ENCODE data around the gene TMEM106B. TPM values are rescaled to one million over a fixed set of nuclear protein-coding genes. Genes with fewer than 3 reads are reported as not detected.
A peak's percentile ranks its signal among the peaks of the same experiment; 100 is the strongest.

Gene TMEM106B
- total and polyA plus RNA-seq, 2 experiments from 2014 or later, result 48.7 to 80.5 TPM

- peak; percentile 43 for DNase-seq
- Histone ChIP-seq H3F3A (ENCODE audit: insufficient read depth) (no peaks in the 10 kb centered on the region), H3K36me3 (ENCODE audit: low read depth) (peaks cover 4% of the 10 kb centered on the region; the same call in 1 of the 2 replicates)
Measured at GRCh38 chr7:12211711-12212485, 804 bp downstream of the TMEM106B start.

GRCh38 chr7:12217311-12217710 lies 6.2 kb downstream of the TMEM106B start:
- Histone ChIP-seq H2AFZ (no peak overlapping the region), H3K4me3 (no peak overlapping the region), H3K4me2 (ENCODE audit: unreplicated experiment) (no peak overlapping the region), H3K79me2 (ENCODE audit: insufficient read depth) (peaks cover 18% of the 10 kb centered on the region), H3K36me3 (ENCODE audit: low read depth) (peaks cover 23% of the 10 kb centered on the region), H3K27ac (no peak overlapping the region), H3K4me1 (ENCODE audit: insufficient read depth) (0 out of 2 replicates have a peak, but pooled peaks cover 3% of the 10 kb centered on the region), H3K9me3 (ENCODE audit: low read depth) (no peaks in the 10 kb centered on the region), H3K9me2 (ENCODE audit: insufficient read depth) (no peaks in the 10 kb centered on the region), H3F3A (ENCODE audit: insufficient read depth) (no peaks in the 10 kb centered on the region), H3K27me3 (replicated peaks; ENCODE audit: insufficient read depth) (no peaks in the 10 kb centered on the region), H4K20me1 (ENCODE audit: insufficient read depth) (no peaks in the 10 kb centered on the region), H3K9ac (no peak overlapping the region)
- DNase-seq, result no peak
- WGBS, 2 experiments (ENCODE audit: low coverage in 1 of 2, low lambda C conversion rate in 2 of 2, missing lambda C conversion rate in 2 of 2), result 96 to 98% methylated on average over 1 of the region's 1 CpG
- no peak for TF ChIP-seq EZH2 (IDR thresholded peaks at IDR 0.05; ENCODE audit: insufficient read depth, poor library complexity, severe bottlenecking)
- no peak for TF ChIP-seq EZH2phosphoT487 (IDR thresholded peaks at IDR 0.05; ENCODE audit: insufficient read depth, low read depth)
- in situ Hi-C loops (cut with MboI), result no loop called here

More at GRCh38 chr7:12211711-12212485, 804 bp downstream of the TMEM106B start:
- H3K79me2 ChIP-seq (ENCODE audit: insufficient read depth), result peaks cover 27% of the 10 kb centered on the region
- in situ Hi-C loops (cut with MboI), result no loop called here
- H3K9me2 ChIP-seq (ENCODE audit: insufficient read depth), result no peaks in the 10 kb centered on the region
- peaks cover 6% of the 10 kb centered on the region; the same call in 1 of the 2 replicates for H3K4me1 ChIP-seq (ENCODE audit: insufficient read depth)
- H3K4me3 ChIP-seq, result peak overlapping the region; percentile 90
- H3K9me3 ChIP-seq (ENCODE audit: low read depth), result no peaks in the 10 kb centered on the region
- H3K27me3 ChIP-seq (replicated peaks; ENCODE audit: insufficient read depth), result peaks cover 14% of the 10 kb centered on the region
- peak overlapping the region; percentile 89 for H3K9ac ChIP-seq
- no peaks in the 10 kb centered on the region for H4K20me1 ChIP-seq (ENCODE audit: insufficient read depth)
- peak overlapping the region; percentile 99 for H2AFZ ChIP-seq
- H3K27ac ChIP-seq, result peak overlapping the region; percentile 53
- WGBS, 2 experiments (ENCODE audit: low coverage in 1 of 2, low lambda C conversion rate in 2 of 2, missing lambda C conversion rate in 2 of 2), result 11 to 14% methylated on average over 9 of the region's 9 CpGs
- no peak for TF ChIP-seq EZH2phosphoT487 (IDR thresholded peaks at IDR 0.05; ENCODE audit: insufficient read depth, low read depth)
- no peak for TF ChIP-seq EZH2 (IDR thresholded peaks at IDR 0.05; ENCODE audit: insufficient read depth, poor library complexity, severe bottlenecking)
- H3K4me2 ChIP-seq (ENCODE audit: unreplicated experiment), result peak overlapping the region; percentile 91

- H3K4me3 ChIP-seq, result no peak overlapping the region
- H4K20me1 ChIP-seq (ENCODE audit: insufficient read depth), result no peaks in the 10 kb centered on the region
- TF ChIP-seq EZH2 (IDR thresholded peaks at IDR 0.05; ENCODE audit: insufficient read depth, poor library complexity, severe bottlenecking) (no peak), EZH2phosphoT487 (IDR thresholded peaks at IDR 0.05; ENCODE audit: insufficient read depth, low read depth) (no peak)
- H2AFZ ChIP-seq, result no peak overlapping the region
- no peaks in the 10 kb centered on the region for H3K79me2 ChIP-seq (ENCODE audit: insufficient read depth)
- H3K27ac ChIP-seq, result no peak overlapping the region
- H3K27me3 ChIP-seq (replicated peaks; ENCODE audit: insufficient read depth), result no peaks in the 10 kb centered on the region
- DNase-seq, result no peak
- H3F3A ChIP-seq (ENCODE audit: insufficient read depth), result no peaks in the 10 kb centered on the region
- no peaks in the 10 kb centered on the region for H3K9me2 ChIP-seq (ENCODE audit: insufficient read depth)
- WGBS, 2 experiments (ENCODE audit: low coverage in 1 of 2, low lambda C conversion rate in 2 of 2, missing lambda C conversion rate in 2 of 2), result 98 to 100% methylated on average over 1 of the region's 1 CpG
- in situ Hi-C loops (cut with MboI), result no loop called here
- H3K9ac ChIP-seq, result no peak overlapping the region
- no peaks in the 10 kb centered on the region for H3K4me1 ChIP-seq (ENCODE audit: insufficient read depth)
- H3K9me3 ChIP-seq (ENCODE audit: low read depth), result no peaks in the 10 kb centered on the region
- H3K4me2 ChIP-seq (ENCODE audit: unreplicated experiment), result no peak overlapping the region
- peaks cover 23% of the 10 kb centered on the region for H3K36me3 ChIP-seq (ENCODE audit: low read depth)
Measured at GRCh38 chr7:12220389-12221046, 9.4 kb downstream of the TMEM106B start.

GRCh38 chr7:12221414-12221813 lies 10.3 kb downstream of the TMEM106B start:
- H3K27ac ChIP-seq, result no peak overlapping the region
- H3K79me2 ChIP-seq (ENCODE audit: insufficient read depth), result no peaks in the 10 kb centered on the region
- no peak overlapping the region for H3K9ac ChIP-seq
- in situ Hi-C loops (cut with MboI), result no loop called here
- H3K4me2 ChIP-seq (ENCODE audit: unreplicated experiment), result no peak overlapping the region
- H3K4me1 ChIP-seq (ENCODE audit: insufficient read depth), result no peaks in the 10 kb centered on the region
- no peaks in the 10 kb centered on the region for H4K20me1 ChIP-seq (ENCODE audit: insufficient read depth)
- no peak for DNase-seq
- no peak overlapping the region for H2AFZ ChIP-seq
- no peaks in the 10 kb centered on the region for H3F3A ChIP-seq (ENCODE audit: insufficient read depth)
- no peak overlapping the region for H3K4me3 ChIP-seq
- H3K36me3 ChIP-seq (ENCODE audit: low read depth), result peaks cover 19% of the 10 kb centered on the region
- no peaks in the 10 kb centered on the region for H3K9me3 ChIP-seq (ENCODE audit: low read depth)
- no peaks in the 10 kb centered on the region for H3K9me2 ChIP-seq (ENCODE audit: insufficient read depth)
- no peaks in the 10 kb centered on the region for H3K27me3 ChIP-seq (replicated peaks; ENCODE audit: insufficient read depth)
- TF ChIP-seq EZH2phosphoT487 (IDR thresholded peaks at IDR 0.05; ENCODE audit: insufficient read depth, low read depth), result no peak
- no peak for TF ChIP-seq EZH2 (IDR thresholded peaks at IDR 0.05; ENCODE audit: insufficient read depth, poor library complexity, severe bottlenecking)
